Neural cell (in vitro differentiated cells): ENCODE measurements around the gene KLC4.

Experiments
- TF ChIP-seq, protein P1 (sequence below): fragments of 450-650 bp; IDR thresholded peaks from 2 replicates; pipeline ENCODE4 v1.5.1; 2014; ENCODE audit warnings: antibody characterized with exemption, mild to moderate bottlenecking, moderate library complexity; ENCODE audit not compliant: poor library complexity, severe bottlenecking
- TF ChIP-seq, protein P2 (sequence below): IDR thresholded peaks from 2 replicates; pipeline ENCODE4 v1.6.1; 2012; ENCODE audit warnings: borderline replicate concordance

- TF ChIP-seq, protein P1, sequence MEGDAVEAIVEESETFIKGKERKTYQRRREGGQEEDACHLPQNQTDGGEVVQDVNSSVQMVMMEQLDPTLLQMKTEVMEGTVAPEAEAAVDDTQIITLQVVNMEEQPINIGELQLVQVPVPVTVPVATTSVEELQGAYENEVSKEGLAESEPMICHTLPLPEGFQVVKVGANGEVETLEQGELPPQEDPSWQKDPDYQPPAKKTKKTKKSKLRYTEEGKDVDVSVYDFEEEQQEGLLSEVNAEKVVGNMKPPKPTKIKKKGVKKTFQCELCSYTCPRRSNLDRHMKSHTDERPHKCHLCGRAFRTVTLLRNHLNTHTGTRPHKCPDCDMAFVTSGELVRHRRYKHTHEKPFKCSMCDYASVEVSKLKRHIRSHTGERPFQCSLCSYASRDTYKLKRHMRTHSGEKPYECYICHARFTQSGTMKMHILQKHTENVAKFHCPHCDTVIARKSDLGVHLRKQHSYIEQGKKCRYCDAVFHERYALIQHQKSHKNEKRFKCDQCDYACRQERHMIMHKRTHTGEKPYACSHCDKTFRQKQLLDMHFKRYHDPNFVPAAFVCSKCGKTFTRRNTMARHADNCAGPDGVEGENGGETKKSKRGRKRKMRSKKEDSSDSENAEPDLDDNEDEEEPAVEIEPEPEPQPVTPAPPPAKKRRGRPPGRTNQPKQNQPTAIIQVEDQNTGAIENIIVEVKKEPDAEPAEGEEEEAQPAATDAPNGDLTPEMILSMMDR = no peak
- TF ChIP-seq, protein P2, sequence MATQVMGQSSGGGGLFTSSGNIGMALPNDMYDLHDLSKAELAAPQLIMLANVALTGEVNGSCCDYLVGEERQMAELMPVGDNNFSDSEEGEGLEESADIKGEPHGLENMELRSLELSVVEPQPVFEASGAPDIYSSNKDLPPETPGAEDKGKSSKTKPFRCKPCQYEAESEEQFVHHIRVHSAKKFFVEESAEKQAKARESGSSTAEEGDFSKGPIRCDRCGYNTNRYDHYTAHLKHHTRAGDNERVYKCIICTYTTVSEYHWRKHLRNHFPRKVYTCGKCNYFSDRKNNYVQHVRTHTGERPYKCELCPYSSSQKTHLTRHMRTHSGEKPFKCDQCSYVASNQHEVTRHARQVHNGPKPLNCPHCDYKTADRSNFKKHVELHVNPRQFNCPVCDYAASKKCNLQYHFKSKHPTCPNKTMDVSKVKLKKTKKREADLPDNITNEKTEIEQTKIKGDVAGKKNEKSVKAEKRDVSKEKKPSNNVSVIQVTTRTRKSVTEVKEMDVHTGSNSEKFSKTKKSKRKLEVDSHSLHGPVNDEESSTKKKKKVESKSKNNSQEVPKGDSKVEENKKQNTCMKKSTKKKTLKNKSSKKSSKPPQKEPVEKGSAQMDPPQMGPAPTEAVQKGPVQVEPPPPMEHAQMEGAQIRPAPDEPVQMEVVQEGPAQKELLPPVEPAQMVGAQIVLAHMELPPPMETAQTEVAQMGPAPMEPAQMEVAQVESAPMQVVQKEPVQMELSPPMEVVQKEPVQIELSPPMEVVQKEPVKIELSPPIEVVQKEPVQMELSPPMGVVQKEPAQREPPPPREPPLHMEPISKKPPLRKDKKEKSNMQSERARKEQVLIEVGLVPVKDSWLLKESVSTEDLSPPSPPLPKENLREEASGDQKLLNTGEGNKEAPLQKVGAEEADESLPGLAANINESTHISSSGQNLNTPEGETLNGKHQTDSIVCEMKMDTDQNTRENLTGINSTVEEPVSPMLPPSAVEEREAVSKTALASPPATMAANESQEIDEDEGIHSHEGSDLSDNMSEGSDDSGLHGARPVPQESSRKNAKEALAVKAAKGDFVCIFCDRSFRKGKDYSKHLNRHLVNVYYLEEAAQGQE = no peak
Observed at GRCh38 chr6:43091436-43091991, 32.1 kb downstream of the KLC4 start.
